ENCODE results near the gene DENND5A. TPM values are rescaled to one million over a fixed set of nuclear protein-coding genes. Genes with fewer than 3 reads are reported as not detected.
"Not testable (repeated sequence)": the region's sequence is repeated elsewhere in the genome, so short reads cannot be mapped to it uniquely, and the experiment has no call there.

Gene DENND5A
- total and polyA plus RNA-seq, 9 of the 15 experiments (the other 6 are each of a cell fraction or from before 2014, with no cell fraction given): 11.7 to 130 (median 46.3) TPM

- H3K4me1 ChIP-seq (replicated peaks in 1 of 2; ENCODE audit: control insufficient read depth in 2 of 2, insufficient read depth in 2 of 2, low read length in 2 of 2); FAIRE-seq; H3K27me3 ChIP-seq (ENCODE audit: control insufficient read depth in 2 of 2, insufficient read depth in 2 of 2, low read length in 2 of 2); in situ Hi-C loops (cut with MboI); H3K4me2 ChIP-seq (ENCODE audit: insufficient read depth, low read length); H3K27ac ChIP-seq (ENCODE audit: extremely low read depth, low read depth, low read length); intact Hi-C loops (cut with micrococcal nuclease); H3K9me3 ChIP-seq (replicated peaks; ENCODE audit: control insufficient read depth, insufficient read depth, low read depth, low read length); DNase-seq (ENCODE audit: extremely low read depth in 1 of 4, low spot score in 3 of 4); CTCF ChIA-PET (ENCODE audit: low intra/inter-chr PET ratio); H3K9ac ChIP-seq (ENCODE audit: insufficient read depth in 1 of 2, low read depth in 2 of 2, low read length in 2 of 2); H3K79me2 ChIP-seq (ENCODE audit: control insufficient read depth, insufficient read depth, low read length); BruUV-seq (replicated peaks); H4K20me1 ChIP-seq (replicated peaks; ENCODE audit: control insufficient read depth, insufficient read depth, low read length); H3K4me3 ChIP-seq; H3K9me1 ChIP-seq (ENCODE audit: control insufficient read depth, insufficient read depth, low read length); ATAC-seq; POLR2A ChIA-PET; H2AFZ ChIP-seq (ENCODE audit: low read depth, low read length): not testable (repeated sequence)
- WGBS (ENCODE audit: insufficient coverage, low coverage, missing lambda C conversion rate): 78% methylated on average over 5 of the region's 5 CpGs
- peaks cover 28% of the 10 kb centered on the region; the same call in 2 of the 3 replicates for H3K36me3 ChIP-seq (ENCODE audit: control insufficient read depth, insufficient read depth, low read length)
- TF ChIP-seq ZNF316 (IDR thresholded peaks at IDR 0.05) (peak; percentile 66; the same call in 1 of the 2 replicates), MAFF (IDR thresholded peaks at IDR 0.05; ENCODE audit: low read length) (peak; percentile 30; the same call in 1 of the 2 replicates), MAFK (IDR thresholded peaks at IDR 0.05; ENCODE audit: low read length) (peak; percentile 37; the same call in 1 of the 2 replicates), ZNF431 (CRISPR knock-in tag; IDR thresholded peaks at IDR 0.05) (peak; percentile 97)
These were observed 74.7 kb downstream of the DENND5A start for GRCh38 chr11:9190326-9191016.

- DNase-seq (ENCODE audit: extremely low read depth in 1 of 4, low spot score in 3 of 4); in situ Hi-C loops (cut with MboI); H3K27ac ChIP-seq (ENCODE audit: extremely low read depth, low read depth, low read length); H3K9ac ChIP-seq (ENCODE audit: insufficient read depth in 1 of 2, low read depth in 2 of 2, low read length in 2 of 2); H3K27me3 ChIP-seq (ENCODE audit: control insufficient read depth in 2 of 2, insufficient read depth in 2 of 2, low read length in 2 of 2); intact Hi-C loops (cut with micrococcal nuclease); ATAC-seq; H3K4me3 ChIP-seq; CTCF ChIA-PET (ENCODE audit: low intra/inter-chr PET ratio); BruUV-seq (replicated peaks); H3K4me2 ChIP-seq (ENCODE audit: insufficient read depth, low read length); H3K9me3 ChIP-seq (replicated peaks; ENCODE audit: control insufficient read depth, insufficient read depth, low read depth, low read length); H4K20me1 ChIP-seq (replicated peaks; ENCODE audit: control insufficient read depth, insufficient read depth, low read length); H3K79me2 ChIP-seq (ENCODE audit: control insufficient read depth, insufficient read depth, low read length); H2AFZ ChIP-seq (ENCODE audit: low read depth, low read length); H3K4me1 ChIP-seq (replicated peaks in 1 of 2; ENCODE audit: control insufficient read depth in 2 of 2, insufficient read depth in 2 of 2, low read length in 2 of 2); FAIRE-seq; H3K9me1 ChIP-seq (ENCODE audit: control insufficient read depth, insufficient read depth, low read length): not testable (repeated sequence)
- H3K36me3 ChIP-seq (ENCODE audit: control insufficient read depth, insufficient read depth, low read length): peaks cover 28% of the 10 kb centered on the region; the same call in 2 of the 3 replicates
- WGBS (ENCODE audit: insufficient coverage, low coverage, missing lambda C conversion rate): 88% methylated on average over 3 of the region's 3 CpGs
- POLR2A ChIA-PET: interaction anchor here (1.6 kb wide), 1 partner anchor 22 kb away, joined by 3 read pairs; no protein-coding TSS in a partner anchor
- peak; percentile 33 for TF ChIP-seq ZFP36 (IDR thresholded peaks at IDR 0.05; ENCODE audit: low read depth, low read length, partially characterized antibody)
These were observed 76.3 kb downstream of the DENND5A start for GRCh38 chr11:9188860-9189259.
